Astrocyte (in vitro differentiated cells and primary cell): ENCODE results near the gene BDH2. TPM values are rescaled to one million over a fixed set of nuclear protein-coding genes. Genes with fewer than 3 reads are reported as not detected.

Source experiments
- DNase-seq: peaks from one replicate; pipeline ENCODE4 v3.0.0-alpha.2; 2010; ENCODE audit warnings: low read depth
- FAIRE-seq: peaks from 2 replicates; lab custom pipeline; 2011; peaks lifted over from hg19 to GRCh38; lab: Jason Lieb, UNC
- H2AFZ ChIP-seq: 2 replicates; pipeline ENCODE4 v1.6.0; 2012; ENCODE audit warnings: low read depth, low read length, inconsistent platforms
- H3K27ac ChIP-seq: 2 replicates; pipeline ENCODE4 v1.5.1; 2011; ENCODE audit warnings: low read depth, low read length, inconsistent platforms
- H3K27me3 ChIP-seq: 2 replicates; pipeline ENCODE4 v1.6.0; 2011; ENCODE audit warnings: low read length, inconsistent platforms; ENCODE audit not compliant: insufficient read depth
- H3K36me3 ChIP-seq: 2 replicates; pipeline ENCODE4 v1.5.1; 2011; ENCODE audit warnings: low read length, inconsistent platforms; ENCODE audit not compliant: insufficient read depth
- H3K4me1 ChIP-seq: 2 replicates; pipeline ENCODE4 v1.5.1; 2011; ENCODE audit warnings: low read length, inconsistent platforms; ENCODE audit not compliant: insufficient read depth
- H3K4me2 ChIP-seq: 2 replicates; pipeline ENCODE4 v1.6.0; 2012; ENCODE audit warnings: low read length, inconsistent platforms
- H3K4me3 ChIP-seq: 2 replicates; pipeline ENCODE4 v1.5.1; 2011; ENCODE audit warnings: low read depth, mild to moderate bottlenecking, low read length, inconsistent platforms; ENCODE audit not compliant: insufficient read depth
- H3K79me2 ChIP-seq: 2 replicates; pipeline ENCODE4 v1.6.0; 2012; ENCODE audit warnings: mild to moderate bottlenecking, low read length, inconsistent platforms; ENCODE audit not compliant: insufficient read depth
- H3K9ac ChIP-seq: 2 replicates; pipeline ENCODE4 v1.6.0; 2012; ENCODE audit warnings: mild to moderate bottlenecking, low read length, inconsistent platforms
- H3K9me3 ChIP-seq: 2 replicates; pipeline ENCODE4 v1.5.1; 2012; ENCODE audit warnings: low read depth, mild to moderate bottlenecking, low read length, inconsistent platforms; ENCODE audit not compliant: insufficient read depth
- H4K20me1 ChIP-seq: 2 replicates; pipeline ENCODE4 v1.6.0; 2012; ENCODE audit warnings: low read length, inconsistent platforms; ENCODE audit not compliant: insufficient read depth
- H3K27ac Mint-ChIP-seq: one replicate; pipeline ENCODE4 v1.8.0; 2021; ENCODE audit warnings: mild to moderate bottlenecking, mixed read lengths; ENCODE audit not compliant: unreplicated experiment
- H3K27me3 Mint-ChIP-seq: one replicate; pipeline ENCODE4 v1.8.0; 2021; ENCODE audit warnings: low read depth, mixed read lengths; ENCODE audit not compliant: unreplicated experiment
- H3K36me3 Mint-ChIP-seq: one replicate; pipeline ENCODE4 v1.8.0; 2021; ENCODE audit warnings: low read depth, mixed read lengths; ENCODE audit not compliant: unreplicated experiment
- H3K4me1 Mint-ChIP-seq: one replicate; pipeline ENCODE4 v1.8.0; 2021; ENCODE audit warnings: low read depth, mixed read lengths; ENCODE audit not compliant: unreplicated experiment
- H3K4me3 Mint-ChIP-seq: one replicate; pipeline ENCODE4 v1.8.0; 2021; ENCODE audit warnings: mild to moderate bottlenecking, moderate library complexity, mixed read lengths; ENCODE audit not compliant: unreplicated experiment
- H3K9me3 Mint-ChIP-seq: one replicate; pipeline ENCODE4 v1.8.0; 2021; ENCODE audit warnings: mild to moderate bottlenecking, mixed read lengths; ENCODE audit not compliant: unreplicated experiment
- EZH2 ChIP-seq: IDR thresholded peaks from 2 replicates; pipeline ENCODE4 v1.6.1; 2012; ENCODE audit warnings: mild to moderate bottlenecking, low read length, inconsistent platforms; ENCODE audit not compliant: insufficient read depth
- total RNA-seq: library from RNA; stranded (reverse); gene quantifications from 2 replicates; pipeline ENCODE4 v1.2.1, GENCODE V29; 2021
- TF ChIP-seq, protein P1 (sequence below): IDR thresholded peaks from 2 replicates; pipeline ENCODE4 v1.5.1; 2011; ENCODE audit warnings: low read depth, mild to moderate bottlenecking, inconsistent platforms, low read length, moderate library complexity; ENCODE audit not compliant: insufficient read depth

The BDH2 gene
- total RNA-seq, 1 donor from 2014 or later, result 31.0 TPM

DNA sequence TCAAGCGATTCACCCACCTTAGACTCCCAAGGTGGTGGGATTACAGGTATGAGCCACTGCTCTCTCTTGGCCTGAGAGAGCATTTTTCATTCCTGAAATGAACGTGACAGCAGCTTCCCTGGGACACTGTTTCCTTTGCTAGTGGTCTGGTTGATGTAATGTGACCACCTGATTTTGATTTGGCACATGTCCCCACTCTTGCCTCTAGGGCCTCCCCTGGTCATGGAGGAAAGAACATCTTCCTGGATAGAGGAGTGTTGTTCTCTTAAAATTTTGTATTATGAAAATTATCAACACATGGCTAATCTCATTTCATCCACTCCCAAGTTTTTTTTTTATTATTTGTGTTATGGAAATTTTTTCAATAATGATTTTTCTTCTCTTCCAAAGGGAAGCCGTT is 46.9 kb downstream of the BDH2 start:
- TF ChIP-seq, protein P1, sequence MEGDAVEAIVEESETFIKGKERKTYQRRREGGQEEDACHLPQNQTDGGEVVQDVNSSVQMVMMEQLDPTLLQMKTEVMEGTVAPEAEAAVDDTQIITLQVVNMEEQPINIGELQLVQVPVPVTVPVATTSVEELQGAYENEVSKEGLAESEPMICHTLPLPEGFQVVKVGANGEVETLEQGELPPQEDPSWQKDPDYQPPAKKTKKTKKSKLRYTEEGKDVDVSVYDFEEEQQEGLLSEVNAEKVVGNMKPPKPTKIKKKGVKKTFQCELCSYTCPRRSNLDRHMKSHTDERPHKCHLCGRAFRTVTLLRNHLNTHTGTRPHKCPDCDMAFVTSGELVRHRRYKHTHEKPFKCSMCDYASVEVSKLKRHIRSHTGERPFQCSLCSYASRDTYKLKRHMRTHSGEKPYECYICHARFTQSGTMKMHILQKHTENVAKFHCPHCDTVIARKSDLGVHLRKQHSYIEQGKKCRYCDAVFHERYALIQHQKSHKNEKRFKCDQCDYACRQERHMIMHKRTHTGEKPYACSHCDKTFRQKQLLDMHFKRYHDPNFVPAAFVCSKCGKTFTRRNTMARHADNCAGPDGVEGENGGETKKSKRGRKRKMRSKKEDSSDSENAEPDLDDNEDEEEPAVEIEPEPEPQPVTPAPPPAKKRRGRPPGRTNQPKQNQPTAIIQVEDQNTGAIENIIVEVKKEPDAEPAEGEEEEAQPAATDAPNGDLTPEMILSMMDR, result no peak
- no peak for TF ChIP-seq EZH2
- Histone ChIP-seq H3K79me2 (no peaks in the 10 kb centered on the region), H3K27ac (no peak overlapping the region), H3K27me3 (no peaks in the 10 kb centered on the region), H3K36me3 (no peaks in the 10 kb centered on the region), H2AFZ (no peak overlapping the region), H3K9ac (no peak overlapping the region), H3K4me1 (no peaks in the 10 kb centered on the region), H3K4me2 (no peak overlapping the region), H4K20me1 (no peaks in the 10 kb centered on the region), H3K9me3 (no peaks in the 10 kb centered on the region), H3K4me3 (no peak overlapping the region)
- no peak for FAIRE-seq
- H3K4me1 Mint-ChIP-seq, result no peaks in the 10 kb centered on the region
- no peaks in the 10 kb centered on the region for H3K27me3 Mint-ChIP-seq
- DNase-seq, result no peak
- no peak overlapping the region for H3K27ac Mint-ChIP-seq
- H3K4me3 Mint-ChIP-seq, result no peak overlapping the region
- H3K9me3 Mint-ChIP-seq, result no peaks in the 10 kb centered on the region
- peaks cover 4% of the 10 kb centered on the region for H3K36me3 Mint-ChIP-seq

DNA sequence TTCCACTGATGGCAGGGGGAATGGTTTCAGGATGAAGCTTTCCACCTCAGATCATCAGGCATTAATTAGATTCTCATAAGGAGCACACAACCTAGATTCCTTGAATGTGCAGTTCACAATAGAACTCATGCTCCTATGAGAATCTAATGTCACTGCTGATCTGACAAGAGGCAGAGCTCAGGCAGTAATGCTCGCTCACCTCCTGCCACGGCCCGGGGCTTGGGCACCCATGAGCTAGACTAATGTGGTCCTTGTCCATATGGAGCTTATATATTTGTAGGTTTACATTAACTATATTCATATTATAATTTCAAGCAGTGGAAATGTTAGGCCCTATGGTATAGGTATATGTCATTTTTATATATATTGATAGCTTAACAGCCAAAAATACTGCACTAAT is 47.5 kb downstream of the BDH2 start:
- Histone ChIP-seq H4K20me1 (no peaks in the 10 kb centered on the region), H3K4me2 (no peak overlapping the region), H3K27ac (no peak overlapping the region), H3K79me2 (no peaks in the 10 kb centered on the region), H3K9me3 (no peaks in the 10 kb centered on the region), H3K27me3 (no peaks in the 10 kb centered on the region), H3K4me3 (no peak overlapping the region), H2AFZ (no peak overlapping the region), H3K4me1 (no peaks in the 10 kb centered on the region), H3K36me3 (no peaks in the 10 kb centered on the region), H3K9ac (no peak overlapping the region)
- Mint-ChIP-seq H3K4me1 (no peaks in the 10 kb centered on the region), H3K36me3 (peaks cover 6% of the 10 kb centered on the region), H3K27me3 (no peaks in the 10 kb centered on the region), H3K4me3 (no peak overlapping the region), H3K9me3 (no peaks in the 10 kb centered on the region), H3K27ac (no peak overlapping the region)
- FAIRE-seq, result no peak
- no peak for DNase-seq
- TF ChIP-seq, protein P1, result no peak
- TF ChIP-seq EZH2, result no peak

DNA sequence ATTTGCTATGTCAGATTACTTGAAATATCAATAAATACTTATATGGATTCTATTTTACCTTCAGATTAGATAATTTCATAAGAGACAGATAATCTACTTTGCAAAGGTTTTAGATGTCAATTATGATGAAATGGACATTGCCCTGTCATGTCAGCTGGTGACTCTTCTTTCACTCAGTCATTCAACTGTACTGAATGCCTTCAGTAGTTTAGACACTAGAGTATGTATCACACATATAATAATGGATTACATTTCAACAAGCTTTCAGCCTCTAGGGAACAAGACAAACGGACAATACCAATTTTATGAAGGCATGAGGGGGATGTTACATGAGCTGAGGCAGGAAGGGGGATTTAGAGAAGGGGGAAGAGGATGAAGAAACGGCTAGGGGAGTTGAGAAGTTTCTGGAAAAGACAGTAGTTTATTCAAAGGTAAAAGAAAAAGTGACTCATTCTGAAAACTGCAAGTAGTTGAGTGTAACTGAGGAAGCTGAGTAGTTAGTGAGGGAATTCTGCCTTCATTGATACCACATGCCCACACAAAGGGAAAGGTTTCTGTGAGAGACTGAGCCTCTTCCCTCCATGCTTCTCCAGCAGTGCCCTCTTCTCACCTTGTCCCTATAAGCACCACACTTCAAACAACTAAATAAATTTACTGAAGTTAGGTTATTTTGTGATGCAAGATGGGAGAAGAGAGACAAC is 48.7 kb downstream of the BDH2 start:
- no peak overlapping the region for H3K4me2 ChIP-seq
- no peaks in the 10 kb centered on the region for H3K9me3 ChIP-seq
- Mint-ChIP-seq H3K27me3 (no peaks in the 10 kb centered on the region), H3K27ac (no peak overlapping the region), H3K9me3 (no peaks in the 10 kb centered on the region), H3K36me3 (peaks cover 9% of the 10 kb centered on the region), H3K4me1 (no peaks in the 10 kb centered on the region), H3K4me3 (no peak overlapping the region)
- FAIRE-seq, result no peak
- no peaks in the 10 kb centered on the region for H3K36me3 ChIP-seq
- TF ChIP-seq EZH2, result no peak
- TF ChIP-seq, protein P1, result no peak
- no peaks in the 10 kb centered on the region for H4K20me1 ChIP-seq
- H2AFZ ChIP-seq, result no peak overlapping the region
- H3K4me3 ChIP-seq, result no peak overlapping the region
- H3K79me2 ChIP-seq, result no peaks in the 10 kb centered on the region
- no peaks in the 10 kb centered on the region for H3K27me3 ChIP-seq
- H3K27ac ChIP-seq, result no peak overlapping the region
- H3K9ac ChIP-seq, result no peak overlapping the region
- H3K4me1 ChIP-seq, result no peaks in the 10 kb centered on the region
- peak; percentile 2 for DNase-seq
